HG03060 (cell line): ENCODE measurements around the gene SEC14L6.
A peak's percentile ranks its signal among the peaks of the same experiment; 100 is the strongest.

ENCODE experiments used
- ATAC-seq: cut with Tn5 transposase; IDR thresholded peaks from one replicate; pipeline ENCODE4 v1.9.1; 2021; ENCODE audit warnings: low read depth, moderate number of reproducible peaks; ENCODE audit not compliant: unreplicated experiment

Gene SEC14L6

GRCh38 chr22:30538280-30538679, 8.3 kb downstream of the SEC14L6 start:
- ATAC-seq = no peak

DNA sequence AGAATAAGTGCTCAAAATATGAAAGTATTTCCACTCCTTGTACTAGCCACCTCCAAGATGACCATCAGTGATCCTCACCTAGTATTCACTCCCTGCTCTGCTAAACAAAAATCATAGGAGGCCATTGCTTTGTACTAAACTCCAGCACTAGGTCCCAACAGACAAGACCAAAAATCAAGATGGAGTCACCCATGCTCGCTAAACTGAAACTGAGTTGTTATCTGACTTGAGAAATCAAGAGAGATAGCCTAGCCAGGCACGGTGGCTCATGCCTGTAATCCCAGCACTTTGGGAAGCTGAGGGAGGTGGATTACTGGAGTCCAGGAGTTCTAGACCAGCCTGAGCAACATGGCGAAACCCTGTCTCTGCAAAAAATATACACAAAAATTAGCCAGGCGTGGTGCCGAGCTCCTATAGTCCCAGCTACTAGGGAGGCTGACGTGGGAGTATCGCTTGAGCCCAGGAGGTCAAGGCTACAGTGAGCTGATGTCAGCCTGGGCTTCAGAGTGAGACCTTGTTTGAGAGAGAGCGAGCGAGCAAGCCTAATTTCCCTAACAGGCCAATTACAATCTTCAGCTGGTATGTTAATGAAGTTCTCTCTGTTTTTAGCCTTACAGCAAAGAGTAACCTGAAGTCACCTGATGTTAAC, 9.3 kb downstream of the SEC14L6 start:
- ATAC-seq = no peak

GRCh38 chr22:30535182-30535581, 11.4 kb downstream of the SEC14L6 start:
- peak; percentile 55 for ATAC-seq

DNA sequence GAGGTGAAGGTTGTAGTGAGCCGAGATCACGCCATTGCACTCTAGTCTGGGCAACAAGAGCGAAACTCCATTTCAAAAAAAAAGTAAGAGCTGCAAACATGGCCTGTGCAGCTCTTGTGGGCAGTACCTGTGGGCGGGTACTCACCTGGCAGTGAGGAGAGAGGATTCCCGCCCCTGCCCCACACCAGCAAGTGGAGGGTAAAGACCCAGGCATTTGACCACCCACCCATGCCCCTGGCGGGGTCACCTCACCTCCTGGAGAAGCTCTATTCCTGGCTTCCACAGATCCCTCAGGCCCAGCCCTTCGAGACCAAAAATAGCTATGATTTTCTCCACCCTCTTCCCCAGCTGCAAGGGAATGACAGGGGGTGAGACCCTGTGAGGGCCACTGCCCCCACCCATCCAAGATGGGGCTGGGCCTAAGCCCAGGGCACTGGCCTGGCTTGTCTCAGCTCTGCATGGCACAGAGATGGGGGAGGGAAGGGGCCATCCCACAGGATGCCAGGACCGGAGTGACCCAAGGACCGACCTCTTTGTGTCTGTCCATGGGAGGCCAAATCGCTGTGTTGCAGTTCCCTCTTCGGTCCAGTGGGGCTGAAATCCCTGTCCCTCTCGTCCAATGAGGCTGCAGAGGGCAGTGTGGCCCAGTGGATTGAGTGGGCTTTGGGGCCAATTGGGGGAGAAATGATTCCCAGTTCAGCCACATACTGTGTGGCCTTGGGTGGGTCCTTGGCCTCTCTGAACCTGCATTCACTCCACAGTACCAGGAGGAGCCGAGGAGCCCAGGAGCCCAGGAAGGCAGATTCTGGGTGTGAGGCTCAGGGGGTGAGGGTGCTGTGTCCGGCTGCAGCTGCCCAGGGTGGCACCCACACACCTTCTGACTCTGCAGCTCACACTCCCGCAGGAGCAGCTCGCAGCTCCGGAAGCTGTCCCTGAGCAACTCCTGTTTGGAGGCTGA, 14.6 kb downstream of the SEC14L6 start:
- no peak for ATAC-seq

DNA sequence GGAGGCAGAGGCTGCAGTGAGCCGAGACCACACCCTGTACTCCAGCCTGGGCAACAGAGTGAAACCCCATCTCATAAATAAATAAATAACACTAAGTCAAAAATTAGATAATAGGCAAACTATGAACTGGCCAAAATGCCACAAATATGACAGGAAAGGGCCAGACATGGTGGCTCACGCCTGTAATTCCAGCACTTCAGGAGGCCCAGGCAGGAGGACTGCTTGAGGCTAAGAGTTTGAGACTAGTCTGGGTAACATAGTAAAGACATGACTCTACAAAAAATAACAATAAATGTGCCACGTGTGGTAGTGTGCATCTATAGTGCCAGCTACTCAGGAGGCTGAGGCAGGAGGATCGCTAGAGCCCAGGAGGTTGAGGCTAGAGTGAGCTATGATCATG, 19.9 kb downstream of the SEC14L6 start:
- no peak for ATAC-seq

DNA sequence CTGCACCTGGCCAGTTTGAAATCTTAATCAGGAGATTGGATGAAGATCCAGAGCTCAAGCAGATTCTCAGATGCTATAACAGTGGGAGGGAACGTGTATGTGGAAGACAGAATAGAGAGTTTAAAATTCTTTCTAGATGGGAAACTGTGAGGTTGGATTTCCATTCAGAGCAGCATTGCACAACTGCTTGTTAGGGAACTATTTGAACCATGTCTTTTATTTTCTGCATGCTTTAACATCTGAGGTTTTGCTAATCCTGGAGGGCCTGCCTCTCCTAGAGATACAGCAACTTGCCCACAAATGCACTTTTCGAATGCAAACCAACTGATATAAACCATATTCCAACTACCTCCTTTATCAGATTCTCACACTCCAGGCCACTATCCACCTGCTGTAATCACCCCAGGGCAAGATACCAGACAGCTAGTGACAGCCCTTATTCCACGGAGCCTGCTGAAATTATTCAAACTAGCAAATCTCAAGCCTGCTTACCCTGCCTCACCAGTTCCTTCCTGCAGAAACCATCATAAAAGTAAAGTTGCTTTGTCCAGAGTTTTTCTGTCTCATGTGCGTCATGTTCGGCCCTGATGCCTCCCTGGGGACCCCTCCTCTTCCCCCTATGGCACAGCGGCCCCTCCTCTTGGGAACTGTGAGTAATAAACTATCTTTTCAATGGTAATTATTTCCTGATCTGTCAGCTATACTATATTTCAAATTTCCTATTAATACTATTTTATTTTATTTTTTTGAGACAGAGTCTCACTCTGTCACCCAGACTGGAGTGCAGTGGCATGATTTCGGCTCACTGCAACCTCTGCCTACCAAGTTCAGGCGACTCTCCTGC, 22.7 kb downstream of the SEC14L6 start:
- no peak for ATAC-seq

GRCh38 chr22:30521368-30522156, 25.0 kb downstream of the SEC14L6 start:
- no peak for ATAC-seq

DNA sequence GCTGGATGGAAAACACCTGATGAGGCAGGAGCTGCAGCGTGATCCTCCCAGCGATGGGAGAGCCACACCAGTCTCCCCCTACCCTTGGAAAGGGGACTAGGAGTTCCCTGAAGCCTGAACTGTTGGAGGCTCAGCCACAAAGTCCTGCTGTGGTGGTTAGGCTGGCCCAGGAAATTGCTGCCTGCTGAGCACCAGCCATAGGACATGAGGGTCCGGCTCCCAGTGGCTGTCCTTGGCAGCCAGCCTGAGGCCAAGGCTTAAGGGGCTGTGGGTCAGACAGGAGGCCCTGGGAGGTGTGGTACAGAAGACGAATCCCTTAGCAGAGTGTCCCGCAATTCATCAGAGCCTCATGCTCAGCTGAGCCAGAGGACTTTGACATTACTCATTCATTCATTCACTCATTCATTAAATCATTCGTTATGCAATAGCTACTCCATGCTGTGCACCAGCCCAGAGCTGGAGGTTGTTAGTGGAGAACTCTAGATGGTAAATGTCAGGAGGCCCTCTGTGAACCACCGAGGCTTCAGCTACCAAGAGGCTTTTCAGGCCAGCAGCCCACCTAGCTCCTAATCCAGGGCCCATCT, 26.6 kb downstream of the SEC14L6 start:
- ATAC-seq = no peak

- no peak for ATAC-seq
Observed at GRCh38 chr22:30516731-30517130, 29.8 kb downstream of the SEC14L6 start.

- no peak for ATAC-seq
Observed at GRCh38 chr22:30516273-30516672, 30.3 kb downstream of the SEC14L6 start.

DNA sequence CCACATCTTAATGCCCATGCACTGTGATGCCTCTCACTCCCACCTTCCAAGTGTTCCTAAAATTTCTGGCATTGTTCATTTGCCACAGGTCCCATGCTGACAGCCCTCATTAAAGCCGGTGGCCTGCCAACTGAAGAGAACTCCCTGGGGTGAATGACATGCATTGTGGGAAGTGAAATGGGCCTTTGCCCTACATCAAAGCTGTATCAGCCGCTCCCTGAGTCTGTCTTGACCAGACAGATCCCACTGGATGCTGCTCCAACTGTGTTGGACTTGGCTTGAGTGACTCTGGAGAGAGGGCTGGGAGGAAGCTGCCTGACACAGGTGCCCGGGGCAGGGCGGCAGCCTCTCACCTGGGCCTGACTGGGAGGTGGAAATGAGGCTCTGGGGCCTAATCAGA, 32.3 kb downstream of the SEC14L6 start:
- ATAC-seq = no peak

- no peak for ATAC-seq
Observed at GRCh38 chr22:30513462-30513861, 33.1 kb downstream of the SEC14L6 start.

- ATAC-seq = no peak
Observed at GRCh38 chr22:30511911-30512310, 34.6 kb downstream of the SEC14L6 start.

DNA sequence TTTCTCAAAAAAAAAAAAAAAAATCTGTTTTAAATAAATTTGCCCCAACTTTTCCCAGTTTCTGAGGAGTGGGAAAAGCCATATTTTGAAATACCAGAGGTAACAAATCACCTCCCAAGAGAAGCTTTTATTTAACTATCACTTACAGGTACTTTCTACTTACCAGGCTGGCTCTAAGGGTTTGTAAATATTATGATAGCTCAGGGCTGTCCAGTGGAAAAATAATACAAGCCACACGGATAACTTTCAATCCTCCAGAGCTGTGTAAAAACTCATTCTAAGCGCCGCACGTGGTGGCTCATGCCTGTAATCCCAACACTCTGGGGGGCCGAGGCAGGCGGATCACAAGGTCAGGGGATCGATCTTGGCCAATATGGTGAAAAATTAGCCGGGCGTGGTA, 35.4 kb downstream of the SEC14L6 start:
- no peak for ATAC-seq

DNA sequence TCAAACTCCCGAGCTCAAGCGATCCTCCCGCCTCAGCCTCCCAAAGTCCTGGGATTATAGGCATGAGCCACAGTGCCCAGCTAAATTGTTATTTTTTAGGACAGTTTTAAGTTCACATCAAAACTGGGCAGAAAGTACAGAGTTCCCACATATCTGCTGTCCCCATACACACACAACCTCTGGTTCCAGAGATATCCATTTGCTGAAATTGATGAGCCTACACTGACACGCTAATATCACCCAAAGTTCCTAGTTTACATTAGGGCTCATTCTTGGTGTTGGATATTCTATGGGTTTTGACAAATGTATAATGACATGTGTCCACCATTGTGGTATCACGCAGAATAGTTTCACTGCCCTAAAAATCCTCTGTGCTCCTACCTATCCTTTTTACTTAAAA, 38.3 kb downstream of the SEC14L6 start:
- no peak for ATAC-seq

DNA sequence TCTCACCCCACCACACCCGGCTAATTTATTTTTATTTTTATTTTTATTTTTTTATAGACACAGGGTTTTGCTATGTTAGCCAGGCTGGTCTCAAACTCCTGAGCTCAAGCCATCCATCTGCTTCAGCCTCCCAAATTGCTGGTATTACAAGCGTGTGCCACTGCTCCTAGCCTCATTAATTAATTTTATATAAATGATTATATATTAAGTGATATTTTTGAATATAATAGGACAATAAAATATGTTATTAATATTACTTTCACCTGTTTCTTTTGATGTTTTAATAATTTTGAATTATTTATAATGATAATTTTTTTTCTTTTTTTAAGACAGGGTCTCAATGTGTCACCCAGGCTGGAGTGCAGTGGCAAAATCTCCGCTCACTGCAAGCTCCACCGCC, 38.9 kb downstream of the SEC14L6 start:
- no peak for ATAC-seq

DNA sequence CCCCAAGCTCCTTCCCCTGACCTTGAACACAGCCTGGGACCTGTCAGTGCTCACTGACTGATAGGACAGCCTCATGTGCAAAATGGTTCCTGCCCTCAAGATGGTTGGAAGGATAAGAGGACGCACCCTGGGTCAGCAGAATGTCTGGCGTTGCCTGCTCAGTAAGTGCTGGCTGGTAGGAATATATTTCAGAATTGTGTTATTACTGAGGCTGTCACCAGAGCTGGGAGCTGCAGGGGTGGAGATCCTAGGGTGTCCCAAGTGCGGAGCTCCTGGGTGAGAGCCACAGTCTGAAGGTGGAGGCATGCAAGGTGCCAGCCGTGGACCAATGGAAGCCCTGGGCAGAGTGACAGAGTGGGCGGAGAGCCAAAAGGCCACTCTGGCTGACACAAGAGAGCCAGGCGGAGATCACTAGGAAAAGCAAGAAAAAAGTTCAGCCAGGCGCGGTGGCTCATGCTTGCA, 40.0 kb downstream of the SEC14L6 start:
- no peak for ATAC-seq

- ATAC-seq = no peak
Observed at GRCh38 chr22:30503551-30503950, 43.0 kb downstream of the SEC14L6 start.

GRCh38 chr22:30502911-30503310, 43.6 kb downstream of the SEC14L6 start:
- ATAC-seq = no peak

GRCh38 chr22:30502153-30502552, 44.4 kb downstream of the SEC14L6 start:
- ATAC-seq = no peak
